ENCODE measurements around the gene DGKG.

Gene DGKG

DNA sequence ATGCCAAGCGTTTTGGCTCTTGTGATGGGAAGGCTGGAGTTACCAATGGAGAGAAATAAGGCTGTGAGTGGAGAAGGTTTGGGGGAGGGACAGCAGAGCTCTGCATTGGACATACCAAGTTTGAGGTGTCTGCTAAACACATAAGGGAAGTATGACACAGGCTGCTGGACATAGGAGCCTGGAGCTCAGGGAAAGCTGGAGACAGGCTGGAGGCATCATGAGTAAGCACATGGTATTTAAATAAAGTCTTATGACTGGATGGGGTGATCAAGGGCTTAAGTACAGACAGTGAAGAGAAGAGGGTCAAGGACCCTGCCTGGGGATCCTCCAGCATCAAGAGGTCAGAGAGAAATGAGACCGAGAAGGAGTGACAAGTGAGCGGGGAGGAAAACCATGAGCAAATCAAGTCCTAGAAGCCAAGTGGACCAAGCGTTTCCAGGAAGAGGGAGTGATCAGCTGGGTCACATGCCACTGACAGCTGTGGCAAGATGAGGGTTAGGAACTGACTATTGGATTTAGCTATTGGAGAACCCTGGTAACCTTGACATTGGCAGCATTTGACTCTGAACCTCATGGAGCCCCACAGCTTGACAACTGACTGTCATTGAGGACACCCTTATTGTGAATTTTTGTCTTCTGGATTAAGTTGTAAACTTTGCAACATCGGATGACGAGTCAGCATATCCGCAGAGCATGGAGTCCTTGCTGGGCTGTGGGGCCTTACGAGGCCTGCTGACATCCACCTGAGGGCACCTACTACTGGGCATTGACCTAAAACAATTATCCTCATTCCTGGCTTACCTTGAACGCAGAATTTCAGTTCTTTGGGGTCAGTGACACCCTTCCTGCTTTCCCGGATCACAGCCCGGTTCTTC is 174.4 kb downstream of the DGKG start:
- Histone ChIP-seq H3K9me3 (ENCODE audit: low read depth, low read length) (no peaks in the 10 kb centered on the region), H3K36me3 (ENCODE audit: insufficient read depth, low read length) (no peaks in the 10 kb centered on the region), H3K9ac (ENCODE audit: insufficient read length) (no peak overlapping the region), H3K4me3 (no peak overlapping the region), H3K27ac (no peak overlapping the region)
- DNase-seq (ENCODE audit: low read depth, low spot score) = no peak
- TF ChIP-seq FOXP2 (optimal IDR thresholded peaks at IDR 0.05; ENCODE audit: control extremely low read depth, extremely low read length, insufficient read depth) (no peak), POLR2AphosphoS5 (IDR thresholded peaks at IDR 0.05; ENCODE audit: borderline replicate concordance, low read depth, low read length) (no peak), EZH2 (IDR thresholded peaks at IDR 0.05) (no peak)

DNA sequence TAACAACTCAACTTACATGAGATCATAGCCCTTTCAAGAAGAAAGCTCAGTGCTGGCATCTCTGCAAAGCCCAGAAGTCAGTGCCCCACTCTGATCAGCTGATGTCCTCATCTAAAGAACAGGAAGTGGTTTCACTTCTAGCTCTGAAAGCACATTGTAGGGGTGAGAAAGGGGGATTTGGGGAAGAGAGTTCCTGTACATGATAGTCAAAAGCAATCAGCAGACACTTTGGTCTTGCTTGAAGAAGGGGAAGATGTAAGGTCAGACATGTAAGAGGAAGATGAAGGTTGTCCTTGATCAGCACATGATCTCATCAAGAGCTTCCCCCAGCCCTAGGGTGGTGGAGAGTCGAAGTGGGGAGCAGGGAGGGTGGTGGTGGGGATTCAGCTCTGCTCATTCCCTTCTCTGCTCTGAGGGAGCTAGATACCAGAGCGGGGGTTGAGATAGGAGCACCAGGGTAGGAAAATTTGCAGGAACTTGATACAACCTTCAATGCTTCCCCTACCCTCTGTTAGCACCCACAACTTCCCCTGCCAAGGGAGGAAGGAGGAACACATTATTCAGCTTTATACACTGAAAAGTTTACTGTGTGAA is 176.7 kb downstream of the DGKG start:
- Histone ChIP-seq H3K4me3 (no peak overlapping the region), H3K9ac (ENCODE audit: insufficient read length) (no peak overlapping the region), H3K27ac (no peak overlapping the region), H3K9me3 (ENCODE audit: low read depth, low read length) (no peaks in the 10 kb centered on the region), H3K36me3 (ENCODE audit: insufficient read depth, low read length) (no peaks in the 10 kb centered on the region)
- no peak for DNase-seq (ENCODE audit: low read depth, low spot score)
- TF ChIP-seq POLR2AphosphoS5 (IDR thresholded peaks at IDR 0.05; ENCODE audit: borderline replicate concordance, low read depth, low read length) = no peak
- TF ChIP-seq FOXP2 (optimal IDR thresholded peaks at IDR 0.05; ENCODE audit: control extremely low read depth, extremely low read length, insufficient read depth) = no peak
- TF ChIP-seq EZH2 (IDR thresholded peaks at IDR 0.05) = no peak

DNA sequence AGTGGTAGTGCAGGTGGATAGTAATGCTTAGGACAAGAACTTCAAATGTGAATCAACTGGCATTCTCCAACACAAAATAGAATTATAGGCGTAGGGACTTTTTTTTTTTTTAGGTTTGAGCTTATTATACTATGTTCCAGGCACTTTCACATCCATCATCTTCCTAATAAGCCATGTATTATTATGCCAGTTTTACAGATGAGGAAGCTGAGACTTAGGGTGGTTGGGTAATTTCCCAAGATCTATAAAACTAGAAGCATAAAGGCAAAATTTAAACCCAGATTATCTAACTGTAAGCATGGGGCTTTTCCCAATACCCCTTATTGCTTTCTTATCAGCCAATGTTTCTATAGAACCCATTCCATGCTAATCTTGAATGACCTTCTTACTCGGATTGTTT is 178.0 kb downstream of the DGKG start:
- DNase-seq (ENCODE audit: low read depth, low spot score) = no peak
- H3K9ac ChIP-seq (ENCODE audit: insufficient read length) = no peak overlapping the region
- H3K27ac ChIP-seq = no peak overlapping the region
- no peak overlapping the region for H3K4me3 ChIP-seq
- no peaks in the 10 kb centered on the region for H3K9me3 ChIP-seq (ENCODE audit: low read depth, low read length)
- H3K36me3 ChIP-seq (ENCODE audit: insufficient read depth, low read length) = no peaks in the 10 kb centered on the region
- TF ChIP-seq FOXP2 (optimal IDR thresholded peaks at IDR 0.05; ENCODE audit: control extremely low read depth, extremely low read length, insufficient read depth) (no peak), EZH2 (IDR thresholded peaks at IDR 0.05) (no peak), POLR2AphosphoS5 (IDR thresholded peaks at IDR 0.05; ENCODE audit: borderline replicate concordance, low read depth, low read length) (no peak)

DNA sequence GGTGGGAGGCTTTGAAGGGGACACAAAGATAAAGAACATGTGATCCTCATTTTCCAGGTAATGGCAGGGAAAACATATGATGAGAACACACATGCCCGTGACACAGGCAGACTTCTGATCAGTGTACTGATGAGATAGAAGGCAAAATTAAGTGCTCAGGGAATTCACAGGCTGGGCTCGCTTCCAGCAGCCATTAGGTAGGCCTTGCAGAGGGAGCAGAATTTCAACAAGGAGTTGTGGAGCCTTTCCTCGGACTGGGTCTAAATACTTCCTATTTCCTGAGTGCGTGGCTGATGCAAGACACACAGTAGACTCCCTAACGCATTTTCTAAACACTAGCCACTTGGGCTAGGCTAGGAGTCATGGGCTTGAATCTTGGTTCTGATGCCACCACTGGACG is 179.2 kb downstream of the DGKG start:
- no peak overlapping the region for H3K9ac ChIP-seq (ENCODE audit: insufficient read length)
- peak; percentile 24 for DNase-seq (ENCODE audit: low read depth, low spot score)
- TF ChIP-seq FOXP2 (optimal IDR thresholded peaks at IDR 0.05; ENCODE audit: control extremely low read depth, extremely low read length, insufficient read depth) (no peak), POLR2AphosphoS5 (IDR thresholded peaks at IDR 0.05; ENCODE audit: borderline replicate concordance, low read depth, low read length) (no peak), EZH2 (IDR thresholded peaks at IDR 0.05) (no peak)
- no peak overlapping the region for H3K4me3 ChIP-seq
- no peaks in the 10 kb centered on the region for H3K9me3 ChIP-seq (ENCODE audit: low read depth, low read length)
- H3K36me3 ChIP-seq (ENCODE audit: insufficient read depth, low read length) = no peaks in the 10 kb centered on the region
- H3K27ac ChIP-seq = peak overlapping the region; percentile 40

- H3K9me3 ChIP-seq (ENCODE audit: low read depth, low read length) = no peaks in the 10 kb centered on the region
- H3K4me3 ChIP-seq = no peak overlapping the region
- TF ChIP-seq FOXP2 (optimal IDR thresholded peaks at IDR 0.05; ENCODE audit: control extremely low read depth, extremely low read length, insufficient read depth) (no peak), POLR2AphosphoS5 (IDR thresholded peaks at IDR 0.05; ENCODE audit: borderline replicate concordance, low read depth, low read length) (no peak), EZH2 (IDR thresholded peaks at IDR 0.05) (no peak)
- no peak for DNase-seq (ENCODE audit: low read depth, low spot score)
- no peak overlapping the region for H3K27ac ChIP-seq
- no peak overlapping the region for H3K9ac ChIP-seq (ENCODE audit: insufficient read length)
- H3K36me3 ChIP-seq (ENCODE audit: insufficient read depth, low read length) = no peaks in the 10 kb centered on the region
Measured at GRCh38 chr3:186181901-186182300, 180.1 kb downstream of the DGKG start.

GRCh38 chr3:186180891-186181481 is 181.0 kb downstream of the DGKG start:
- Histone ChIP-seq H3K9ac (ENCODE audit: insufficient read length) (no peak overlapping the region), H3K4me3 (no peak overlapping the region), H3K27ac (no peak overlapping the region), H3K36me3 (ENCODE audit: insufficient read depth, low read length) (no peaks in the 10 kb centered on the region), H3K9me3 (ENCODE audit: low read depth, low read length) (no peaks in the 10 kb centered on the region)
- no peak for DNase-seq (ENCODE audit: low read depth, low spot score)
- no peak for TF ChIP-seq POLR2AphosphoS5 (IDR thresholded peaks at IDR 0.05; ENCODE audit: borderline replicate concordance, low read depth, low read length)
- no peak for TF ChIP-seq FOXP2 (optimal IDR thresholded peaks at IDR 0.05; ENCODE audit: control extremely low read depth, extremely low read length, insufficient read depth)
- TF ChIP-seq EZH2 (IDR thresholded peaks at IDR 0.05) = no peak

DNA sequence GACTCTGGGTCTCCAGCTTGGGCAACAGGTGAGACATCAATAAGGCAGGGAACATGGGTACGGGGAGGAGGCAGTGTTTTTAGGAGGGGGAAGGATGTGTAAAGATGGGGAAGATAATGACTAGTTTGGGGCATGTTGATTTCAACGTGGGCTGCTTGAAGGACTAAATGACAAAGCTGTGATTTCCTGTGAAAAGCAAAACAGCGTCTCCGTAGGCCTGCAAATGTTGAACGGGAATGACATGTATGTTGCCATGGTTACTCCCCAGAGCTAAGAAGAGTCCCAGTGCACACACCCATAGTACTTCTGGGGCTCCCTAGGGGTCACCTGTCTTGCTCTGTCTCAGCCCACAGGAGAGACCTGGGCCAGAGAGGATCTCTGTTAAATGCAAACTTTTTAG is 181.9 kb downstream of the DGKG start:
- no peak for TF ChIP-seq EZH2 (IDR thresholded peaks at IDR 0.05)
- no peak for TF ChIP-seq FOXP2 (optimal IDR thresholded peaks at IDR 0.05; ENCODE audit: control extremely low read depth, extremely low read length, insufficient read depth)
- no peak for TF ChIP-seq POLR2AphosphoS5 (IDR thresholded peaks at IDR 0.05; ENCODE audit: borderline replicate concordance, low read depth, low read length)
- H3K9ac ChIP-seq (ENCODE audit: insufficient read length) = no peak overlapping the region
- no peaks in the 10 kb centered on the region for H3K36me3 ChIP-seq (ENCODE audit: insufficient read depth, low read length)
- H3K4me3 ChIP-seq = no peak overlapping the region
- no peaks in the 10 kb centered on the region for H3K9me3 ChIP-seq (ENCODE audit: low read depth, low read length)
- no peak for DNase-seq (ENCODE audit: low read depth, low spot score)
- no peak overlapping the region for H3K27ac ChIP-seq

DNA sequence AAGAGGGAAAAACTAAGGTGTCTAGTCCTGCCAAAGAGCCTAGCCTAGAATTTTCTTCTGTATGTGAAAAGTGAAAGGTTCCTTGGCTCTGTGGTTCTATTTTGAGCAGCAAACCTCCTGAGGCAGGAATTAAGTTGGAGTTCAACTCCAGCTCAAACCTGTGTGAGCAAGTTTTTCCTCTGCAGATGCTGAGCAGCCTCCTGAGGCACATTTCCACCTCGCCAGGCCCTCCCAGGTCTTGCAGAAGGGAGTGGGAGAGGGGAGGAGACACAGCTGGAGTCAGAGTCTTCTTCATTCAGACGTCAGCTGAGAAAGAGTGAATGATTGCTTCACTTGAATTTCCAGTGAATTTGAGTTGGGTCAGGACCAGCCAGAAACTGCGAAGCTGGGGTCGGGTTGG is 183.6 kb downstream of the DGKG start:
- H3K9ac ChIP-seq (ENCODE audit: insufficient read length) = no peak overlapping the region
- H3K36me3 ChIP-seq (ENCODE audit: insufficient read depth, low read length) = no peaks in the 10 kb centered on the region

More for the DNA sequence above, 183.6 kb downstream of the DGKG start:
- no peak for TF ChIP-seq EZH2 (IDR thresholded peaks at IDR 0.05)
- no peak for TF ChIP-seq FOXP2 (optimal IDR thresholded peaks at IDR 0.05; ENCODE audit: control extremely low read depth, extremely low read length, insufficient read depth)
- no peak for TF ChIP-seq POLR2AphosphoS5 (IDR thresholded peaks at IDR 0.05; ENCODE audit: borderline replicate concordance, low read depth, low read length)
- Histone ChIP-seq H3K27ac (no peak overlapping the region), H3K4me3 (no peak overlapping the region), H3K9me3 (ENCODE audit: low read depth, low read length) (no peaks in the 10 kb centered on the region)
- no peak for DNase-seq (ENCODE audit: low read depth, low spot score)

Data from SK-N-MC (cell line).